ENCODE data around the gene SLC22A4.

- TF ChIP-seq CTCF (IDR thresholded peaks at IDR 0.05), result no peak
- peak; percentile 59 to 85 for TF ChIP-seq POLR2A (IDR thresholded peaks at IDR 0.05)
Observed at GRCh38 chr5:132294728-132295504, 722 bp downstream of the SLC22A4 start.
